ENCODE measurements around the gene MRPL44.

GRCh38 chr2:223916181-223916920 is 40.9 kb upstream of the MRPL44 start:
- TF ChIP-seq EZH2 (IDR thresholded peaks at IDR 0.05; ENCODE audit: insufficient read depth, poor library complexity, severe bottlenecking) (no peak), EZH2phosphoT487 (IDR thresholded peaks at IDR 0.05; ENCODE audit: insufficient read depth, low read depth) (no peak)
